Measurements from ENCODE around the gene HBM.

- TF ChIP-seq, protein P1, sequence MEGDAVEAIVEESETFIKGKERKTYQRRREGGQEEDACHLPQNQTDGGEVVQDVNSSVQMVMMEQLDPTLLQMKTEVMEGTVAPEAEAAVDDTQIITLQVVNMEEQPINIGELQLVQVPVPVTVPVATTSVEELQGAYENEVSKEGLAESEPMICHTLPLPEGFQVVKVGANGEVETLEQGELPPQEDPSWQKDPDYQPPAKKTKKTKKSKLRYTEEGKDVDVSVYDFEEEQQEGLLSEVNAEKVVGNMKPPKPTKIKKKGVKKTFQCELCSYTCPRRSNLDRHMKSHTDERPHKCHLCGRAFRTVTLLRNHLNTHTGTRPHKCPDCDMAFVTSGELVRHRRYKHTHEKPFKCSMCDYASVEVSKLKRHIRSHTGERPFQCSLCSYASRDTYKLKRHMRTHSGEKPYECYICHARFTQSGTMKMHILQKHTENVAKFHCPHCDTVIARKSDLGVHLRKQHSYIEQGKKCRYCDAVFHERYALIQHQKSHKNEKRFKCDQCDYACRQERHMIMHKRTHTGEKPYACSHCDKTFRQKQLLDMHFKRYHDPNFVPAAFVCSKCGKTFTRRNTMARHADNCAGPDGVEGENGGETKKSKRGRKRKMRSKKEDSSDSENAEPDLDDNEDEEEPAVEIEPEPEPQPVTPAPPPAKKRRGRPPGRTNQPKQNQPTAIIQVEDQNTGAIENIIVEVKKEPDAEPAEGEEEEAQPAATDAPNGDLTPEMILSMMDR (IDR thresholded peaks at IDR 0.05; ENCODE audit: low read depth, low read length), result no peak
- TF ChIP-seq EZH2phosphoT487 (IDR thresholded peaks at IDR 0.05; ENCODE audit: low read depth), result no peak
Observed at GRCh38 chr16:143047-143446, 22.7 kb upstream of the HBM start.

Measured in OCI-LY3 (cell line).